ENCODE data around the gene UPK3A. TPM values are rescaled to one million over a fixed set of nuclear protein-coding genes. Genes with fewer than 3 reads are reported as not detected.

Gene UPK3A
- polyA plus RNA-seq, 1 donor from 2014 or later: not detected

DNA sequence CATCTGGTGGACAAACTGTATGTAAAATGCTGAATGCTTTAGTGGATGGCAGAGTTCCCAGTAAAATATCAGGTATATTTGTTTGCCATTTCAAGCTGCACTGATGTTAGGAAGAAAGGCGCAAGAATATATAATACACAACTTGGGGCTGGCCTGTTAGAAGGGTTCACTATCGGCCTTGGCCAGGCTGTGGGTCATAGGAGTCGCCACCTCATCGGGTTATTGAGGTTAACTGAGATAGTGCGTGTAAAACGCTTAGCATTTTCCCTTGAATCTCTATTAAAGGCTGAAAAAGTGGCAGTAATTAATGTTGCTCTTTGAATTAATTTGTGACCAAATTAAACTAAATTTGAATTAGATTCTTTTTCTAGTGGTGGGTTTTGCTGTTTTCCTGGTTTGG lies 30.0 kb downstream of the UPK3A start:
- no peak overlapping the region for H3K4me3 ChIP-seq (ENCODE audit: low read length)
- H4K20me1 ChIP-seq (ENCODE audit: insufficient read depth): no peaks in the 10 kb centered on the region
- H3K4me2 ChIP-seq (ENCODE audit: low read length): no peak overlapping the region
- H3F3A ChIP-seq (ENCODE audit: insufficient read depth, low read length, poor library complexity, severe bottlenecking): no peaks in the 10 kb centered on the region
- no peaks in the 10 kb centered on the region for H3K9me2 ChIP-seq (ENCODE audit: insufficient read depth, low read length)
- H3K9ac ChIP-seq (ENCODE audit: low read length): no peak overlapping the region
- peaks cover 3% of the 10 kb centered on the region for H3K79me2 ChIP-seq (replicated peaks; ENCODE audit: insufficient read depth, low read length)
- no peaks in the 10 kb centered on the region for H3K27me3 ChIP-seq (ENCODE audit: insufficient read depth, low read depth, low read length)
- no peak overlapping the region for H2AFZ ChIP-seq (ENCODE audit: low read depth, low read length)
- no peaks in the 10 kb centered on the region for H3K9me3 ChIP-seq (ENCODE audit: low read length)
- H3K27ac ChIP-seq (ENCODE audit: low read length): no peak overlapping the region
- TF ChIP-seq TAF1 (IDR thresholded peaks at IDR 0.05; ENCODE audit: low read depth) (no peak), RAD21 (conservative IDR thresholded peaks at IDR 0.05) (no peak), SMC3 (conservative IDR thresholded peaks at IDR 0.05; ENCODE audit: poor library complexity) (no peak), MXI1 (conservative IDR thresholded peaks at IDR 0.05; ENCODE audit: poor library complexity, severe bottlenecking) (no peak), POLR2AphosphoS5 (IDR thresholded peaks at IDR 0.05) (no peak), EP300 (conservative IDR thresholded peaks at IDR 0.05; ENCODE audit: poor library complexity, severe bottlenecking) (no peak), EZH2 (IDR thresholded peaks at IDR 0.05; ENCODE audit: borderline replicate concordance, insufficient read depth, low read length, poor library complexity, severe bottlenecking) (no peak)
- TF ChIP-seq, protein P1, sequence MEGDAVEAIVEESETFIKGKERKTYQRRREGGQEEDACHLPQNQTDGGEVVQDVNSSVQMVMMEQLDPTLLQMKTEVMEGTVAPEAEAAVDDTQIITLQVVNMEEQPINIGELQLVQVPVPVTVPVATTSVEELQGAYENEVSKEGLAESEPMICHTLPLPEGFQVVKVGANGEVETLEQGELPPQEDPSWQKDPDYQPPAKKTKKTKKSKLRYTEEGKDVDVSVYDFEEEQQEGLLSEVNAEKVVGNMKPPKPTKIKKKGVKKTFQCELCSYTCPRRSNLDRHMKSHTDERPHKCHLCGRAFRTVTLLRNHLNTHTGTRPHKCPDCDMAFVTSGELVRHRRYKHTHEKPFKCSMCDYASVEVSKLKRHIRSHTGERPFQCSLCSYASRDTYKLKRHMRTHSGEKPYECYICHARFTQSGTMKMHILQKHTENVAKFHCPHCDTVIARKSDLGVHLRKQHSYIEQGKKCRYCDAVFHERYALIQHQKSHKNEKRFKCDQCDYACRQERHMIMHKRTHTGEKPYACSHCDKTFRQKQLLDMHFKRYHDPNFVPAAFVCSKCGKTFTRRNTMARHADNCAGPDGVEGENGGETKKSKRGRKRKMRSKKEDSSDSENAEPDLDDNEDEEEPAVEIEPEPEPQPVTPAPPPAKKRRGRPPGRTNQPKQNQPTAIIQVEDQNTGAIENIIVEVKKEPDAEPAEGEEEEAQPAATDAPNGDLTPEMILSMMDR (IDR thresholded peaks at IDR 0.05; ENCODE audit: poor library complexity, severe bottlenecking): no peak
- TF ChIP-seq, protein P2, sequence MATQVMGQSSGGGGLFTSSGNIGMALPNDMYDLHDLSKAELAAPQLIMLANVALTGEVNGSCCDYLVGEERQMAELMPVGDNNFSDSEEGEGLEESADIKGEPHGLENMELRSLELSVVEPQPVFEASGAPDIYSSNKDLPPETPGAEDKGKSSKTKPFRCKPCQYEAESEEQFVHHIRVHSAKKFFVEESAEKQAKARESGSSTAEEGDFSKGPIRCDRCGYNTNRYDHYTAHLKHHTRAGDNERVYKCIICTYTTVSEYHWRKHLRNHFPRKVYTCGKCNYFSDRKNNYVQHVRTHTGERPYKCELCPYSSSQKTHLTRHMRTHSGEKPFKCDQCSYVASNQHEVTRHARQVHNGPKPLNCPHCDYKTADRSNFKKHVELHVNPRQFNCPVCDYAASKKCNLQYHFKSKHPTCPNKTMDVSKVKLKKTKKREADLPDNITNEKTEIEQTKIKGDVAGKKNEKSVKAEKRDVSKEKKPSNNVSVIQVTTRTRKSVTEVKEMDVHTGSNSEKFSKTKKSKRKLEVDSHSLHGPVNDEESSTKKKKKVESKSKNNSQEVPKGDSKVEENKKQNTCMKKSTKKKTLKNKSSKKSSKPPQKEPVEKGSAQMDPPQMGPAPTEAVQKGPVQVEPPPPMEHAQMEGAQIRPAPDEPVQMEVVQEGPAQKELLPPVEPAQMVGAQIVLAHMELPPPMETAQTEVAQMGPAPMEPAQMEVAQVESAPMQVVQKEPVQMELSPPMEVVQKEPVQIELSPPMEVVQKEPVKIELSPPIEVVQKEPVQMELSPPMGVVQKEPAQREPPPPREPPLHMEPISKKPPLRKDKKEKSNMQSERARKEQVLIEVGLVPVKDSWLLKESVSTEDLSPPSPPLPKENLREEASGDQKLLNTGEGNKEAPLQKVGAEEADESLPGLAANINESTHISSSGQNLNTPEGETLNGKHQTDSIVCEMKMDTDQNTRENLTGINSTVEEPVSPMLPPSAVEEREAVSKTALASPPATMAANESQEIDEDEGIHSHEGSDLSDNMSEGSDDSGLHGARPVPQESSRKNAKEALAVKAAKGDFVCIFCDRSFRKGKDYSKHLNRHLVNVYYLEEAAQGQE (IDR thresholded peaks at IDR 0.05; ENCODE audit: borderline replicate concordance): no peak
- no peaks in the 10 kb centered on the region for H3K36me3 ChIP-seq (ENCODE audit: insufficient read depth, low read length)

- H4K20me1 ChIP-seq (ENCODE audit: insufficient read depth): no peaks in the 10 kb centered on the region
- no peak overlapping the region for H2AFZ ChIP-seq (ENCODE audit: low read depth, low read length)
- no peaks in the 10 kb centered on the region for H3K79me2 ChIP-seq (replicated peaks; ENCODE audit: insufficient read depth, low read length)
- H3K4me3 ChIP-seq (ENCODE audit: low read length): no peak overlapping the region
- TF ChIP-seq SMC3 (conservative IDR thresholded peaks at IDR 0.05; ENCODE audit: poor library complexity) (no peak), POLR2AphosphoS5 (IDR thresholded peaks at IDR 0.05) (no peak)
- no peaks in the 10 kb centered on the region for H3K27me3 ChIP-seq (ENCODE audit: insufficient read depth, low read depth, low read length)
- H3F3A ChIP-seq (ENCODE audit: insufficient read depth, low read length, poor library complexity, severe bottlenecking): no peaks in the 10 kb centered on the region
- no peaks in the 10 kb centered on the region for H3K36me3 ChIP-seq (ENCODE audit: insufficient read depth, low read length)
- H3K9me2 ChIP-seq (ENCODE audit: insufficient read depth, low read length): no peaks in the 10 kb centered on the region
- H3K9me3 ChIP-seq (ENCODE audit: low read length): no peaks in the 10 kb centered on the region
- H3K27ac ChIP-seq (ENCODE audit: low read length): no peak overlapping the region
- no peak overlapping the region for H3K4me2 ChIP-seq (ENCODE audit: low read length)
- H3K9ac ChIP-seq (ENCODE audit: low read length): no peak overlapping the region
These were observed 32.2 kb downstream of the UPK3A start for GRCh38 chr22:45316796-45317526.

All from neural cell (in vitro differentiated cells).